Uterus (tissue), 2 donors: ENCODE results near the gene ERCC1.

Experiments
- CTCF ChIP-seq, 4 experiments: fragments of 200-600 bp in 2 of 4; fragments of 450-650 bp in 2 of 4; sonication (generic) in 2 of 4; IDR thresholded peaks; one replicate each; pipeline ENCODE4 v1.5.1; 2016 to 2019; ENCODE audit warnings: antibody characterized with exemption in 4 of 4, mild to moderate bottlenecking in 2 of 4, moderate library complexity in 1 of 4
- POLR2A ChIP-seq, 2 donors: fragments of 450-650 bp; IDR thresholded peaks; one replicate each; pipeline ENCODE4 v1.6.1; 2016; ENCODE audit warnings: antibody characterized with exemption in 2 of 2, mild to moderate bottlenecking in 1 of 2, moderate library complexity in 1 of 2

- TF ChIP-seq CTCF (IDR thresholded peaks at IDR 0.05) = no peak
- no peak for TF ChIP-seq POLR2A (IDR thresholded peaks at IDR 0.05)
These were observed 2.8 kb downstream of the ERCC1 start for GRCh38 chr19:45420871-45421270.
